ENCODE measurements around the gene DSCAML1.

The DSCAML1 gene

DNA sequence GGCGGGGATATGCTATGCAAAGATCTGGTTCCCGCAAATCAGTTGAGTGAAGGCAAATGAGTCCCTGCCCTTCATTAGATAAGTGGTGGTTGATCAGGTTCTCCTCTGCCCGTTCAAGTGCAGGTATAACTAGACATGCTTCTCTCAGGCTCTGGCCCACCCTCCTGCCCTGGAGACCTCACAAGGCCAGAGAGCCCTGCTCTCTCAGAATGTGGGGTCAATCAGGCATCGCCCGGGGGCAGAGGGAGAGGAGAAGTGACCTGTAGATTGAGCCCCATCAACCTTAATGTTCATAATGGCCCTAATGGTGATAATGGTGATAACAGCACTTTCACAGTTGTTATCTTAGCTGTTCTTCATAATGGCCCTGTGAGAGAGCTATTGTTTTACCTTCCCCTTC, 224.3 kb downstream of the DSCAML1 start:
- DNase-seq, result no peak

- DNase-seq, result no peak
These were observed 224.9 kb downstream of the DSCAML1 start for GRCh38 chr11:117572129-117572528.

DNA sequence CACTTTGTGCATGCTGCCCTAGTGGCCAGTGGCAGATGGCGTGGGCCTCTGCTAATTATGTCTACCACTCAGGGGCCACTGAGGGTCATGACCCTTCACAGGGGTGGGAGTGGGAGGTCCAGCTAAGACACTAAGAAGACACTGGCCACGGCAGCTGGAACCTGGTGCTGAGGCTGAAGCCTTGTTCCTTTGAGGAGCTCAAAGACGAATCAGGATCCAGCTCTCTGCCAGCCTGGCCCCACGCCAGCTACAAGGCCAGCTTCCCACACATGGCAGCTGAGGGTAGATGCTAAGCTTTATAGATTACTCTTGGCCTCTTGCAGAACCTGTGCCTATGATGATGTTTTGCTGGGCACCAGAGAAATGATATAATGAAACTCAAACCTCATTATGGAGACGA, 226.3 kb downstream of the DSCAML1 start:
- DNase-seq, result no peak

GRCh38 chr11:117569911-117570310, 227.1 kb downstream of the DSCAML1 start:
- no peak for DNase-seq

- no peak for DNase-seq
These were observed 231.3 kb downstream of the DSCAML1 start for GRCh38 chr11:117565709-117566108.

DNA sequence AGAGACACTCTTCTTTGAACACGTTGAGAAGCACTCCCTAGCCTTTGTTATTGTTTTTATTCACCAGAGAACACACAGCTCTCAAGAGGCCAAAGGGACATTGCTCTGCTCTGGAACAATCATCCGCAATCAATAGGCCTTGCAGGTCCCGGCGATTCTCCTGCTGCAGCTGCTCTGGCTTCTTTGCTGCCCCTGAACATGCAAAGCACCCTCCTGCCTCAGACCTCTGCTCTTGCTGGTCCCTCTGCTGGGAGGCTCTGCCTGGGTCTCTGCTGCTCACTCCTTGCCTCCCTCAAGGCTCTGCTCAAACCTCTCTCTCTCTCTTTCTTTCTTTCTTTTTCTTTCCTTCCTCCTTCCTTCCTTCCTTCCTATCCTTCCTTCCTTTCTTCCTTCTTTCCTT, 232.7 kb downstream of the DSCAML1 start:
- no peak for DNase-seq

DNA sequence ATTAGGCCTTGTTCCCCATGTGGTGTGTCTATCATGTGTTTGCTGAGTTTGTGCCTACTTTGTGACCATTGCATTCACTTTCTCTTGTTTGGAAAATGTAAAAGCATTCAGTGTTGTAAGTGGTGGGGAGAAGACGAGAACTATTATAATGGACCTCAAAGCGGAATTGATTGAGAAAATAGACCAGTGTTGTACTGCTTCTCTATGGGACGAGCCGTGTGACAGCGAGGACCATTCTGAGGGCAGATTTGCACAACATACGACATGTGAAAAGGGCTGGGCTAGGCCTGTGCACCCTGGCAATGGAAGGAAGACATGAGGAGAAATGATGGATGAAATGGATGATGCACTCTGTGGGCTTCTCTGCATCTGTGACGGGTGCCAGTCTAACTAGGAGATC, 233.5 kb downstream of the DSCAML1 start:
- no peak for DNase-seq

GRCh38 chr11:117562136-117562535, 234.9 kb downstream of the DSCAML1 start:
- no peak for DNase-seq

- DNase-seq, result no peak
These were observed 236.1 kb downstream of the DSCAML1 start for GRCh38 chr11:117560780-117561530.

GRCh38 chr11:117559698-117560097, 237.3 kb downstream of the DSCAML1 start:
- DNase-seq, result no peak

GRCh38 chr11:117557361-117557760, 239.7 kb downstream of the DSCAML1 start:
- DNase-seq, result no peak

- DNase-seq, result no peak
These were observed 242.2 kb downstream of the DSCAML1 start for GRCh38 chr11:117554601-117555333.

- no peak for DNase-seq
These were observed 244.4 kb downstream of the DSCAML1 start for GRCh38 chr11:117552626-117553025.

GRCh38 chr11:117551761-117552343, 245.2 kb downstream of the DSCAML1 start:
- DNase-seq, result no peak

DNA sequence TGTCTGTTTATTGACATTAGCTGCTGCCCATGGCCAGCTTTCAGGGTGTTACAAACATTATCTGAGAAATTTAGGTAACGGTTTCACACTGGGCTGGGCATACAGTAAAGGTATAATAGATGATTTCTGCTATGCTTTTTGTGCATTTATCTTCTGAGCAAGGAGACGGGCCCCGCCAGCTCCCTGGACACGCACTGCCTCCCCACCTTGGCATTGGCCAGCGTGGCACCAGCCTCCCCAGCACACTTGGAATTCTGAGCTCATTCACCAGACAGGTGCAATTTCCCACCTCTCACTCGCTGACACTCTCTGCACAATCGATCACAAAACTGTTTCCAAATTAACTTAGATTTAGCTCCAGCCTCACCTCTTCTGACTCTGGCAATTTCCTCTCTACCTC, 246.6 kb downstream of the DSCAML1 start:
- DNase-seq, result no peak

DNA sequence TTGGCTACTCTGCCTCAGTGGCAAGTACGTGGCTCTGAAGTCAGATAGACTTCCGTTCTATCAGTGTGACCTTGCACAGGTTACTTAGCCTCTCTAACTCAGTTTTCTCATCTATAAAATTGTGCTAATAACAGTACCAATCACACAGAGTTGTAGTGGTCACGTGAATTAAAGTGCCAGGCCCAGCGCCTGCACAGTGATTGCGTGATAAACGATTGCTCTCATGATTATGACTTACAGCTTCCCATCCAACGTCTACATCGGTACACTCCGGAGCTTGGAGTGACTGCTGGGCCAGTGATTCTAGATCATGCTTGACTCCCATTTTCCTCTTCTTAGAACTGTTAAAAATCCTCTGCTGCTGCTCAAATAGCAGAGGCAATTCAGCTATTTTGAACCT, 247.6 kb downstream of the DSCAML1 start:
- no peak for DNase-seq

- DNase-seq, result no peak
These were observed 248.1 kb downstream of the DSCAML1 start for GRCh38 chr11:117548876-117549275.

- DNase-seq, result no peak
These were observed 249.1 kb downstream of the DSCAML1 start for GRCh38 chr11:117547946-117548345.

GRCh38 chr11:117547195-117547850, 249.7 kb downstream of the DSCAML1 start:
- no peak for DNase-seq

- no peak for DNase-seq
These were observed 250.4 kb downstream of the DSCAML1 start for GRCh38 chr11:117546431-117547194.

DNA sequence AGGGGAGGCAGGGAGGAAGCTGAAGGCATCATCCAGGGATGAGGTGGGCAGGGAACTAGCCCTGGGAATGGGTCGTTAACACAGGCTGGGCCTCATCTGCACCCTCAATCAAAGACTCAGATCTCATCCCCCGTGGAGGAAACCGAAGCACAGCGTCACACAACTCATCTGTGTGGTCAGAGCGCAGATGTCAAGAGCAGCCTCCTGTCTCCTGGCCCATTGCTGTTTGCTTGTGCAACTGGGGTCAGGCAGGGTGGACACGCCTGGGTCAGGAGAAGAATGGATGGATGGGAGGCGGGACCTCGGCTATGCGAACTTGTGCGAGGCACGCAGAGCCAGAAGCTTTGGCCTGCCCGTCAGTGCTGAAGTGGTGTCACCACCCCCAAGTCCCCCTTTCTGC, 251.3 kb downstream of the DSCAML1 start:
- DNase-seq, result no peak

DNA sequence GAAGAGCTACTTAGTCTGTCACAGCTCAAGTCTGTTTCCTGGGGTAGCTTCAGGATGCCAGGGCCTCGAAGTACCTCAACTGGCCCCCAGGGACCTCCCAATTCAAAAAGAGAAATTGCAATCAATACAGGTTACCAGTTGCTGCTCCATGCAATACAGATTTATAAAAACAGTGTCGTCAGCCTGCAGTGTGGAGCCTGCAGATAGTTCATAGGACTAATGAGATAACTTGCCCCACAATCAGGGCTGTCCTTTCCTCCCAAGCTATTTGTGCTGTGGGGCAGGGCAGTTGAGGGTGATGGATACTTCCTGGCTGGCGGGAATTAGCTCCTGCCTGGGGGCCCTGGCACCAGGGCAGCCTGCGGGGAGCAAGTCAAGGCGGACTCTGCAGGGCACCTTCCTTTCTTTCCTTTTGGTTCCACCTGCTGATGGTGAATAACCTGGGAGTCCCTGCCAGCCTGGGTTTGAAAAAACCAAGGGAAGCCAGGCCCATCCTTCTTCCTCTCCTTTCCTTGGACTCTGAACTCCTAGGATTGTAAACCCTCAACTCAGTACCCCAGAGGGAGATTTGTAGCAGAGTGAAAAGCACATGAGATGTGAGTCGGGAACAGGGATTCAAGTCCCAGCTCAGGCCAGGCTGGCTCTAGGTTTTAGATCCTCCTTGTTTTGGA, 252.8 kb downstream of the DSCAML1 start:
- DNase-seq, result no peak

All from NCI-H748 treated with DMSO at 0.1 percent for 48 hours (cell line).